ENCODE results near the gene CIB4. TPM values are rescaled to one million over a fixed set of nuclear protein-coding genes. Genes with fewer than 3 reads are reported as not detected.

The CIB4 gene
- total RNA-seq, 2 donors from 2014 or later, result not detected

DNA sequence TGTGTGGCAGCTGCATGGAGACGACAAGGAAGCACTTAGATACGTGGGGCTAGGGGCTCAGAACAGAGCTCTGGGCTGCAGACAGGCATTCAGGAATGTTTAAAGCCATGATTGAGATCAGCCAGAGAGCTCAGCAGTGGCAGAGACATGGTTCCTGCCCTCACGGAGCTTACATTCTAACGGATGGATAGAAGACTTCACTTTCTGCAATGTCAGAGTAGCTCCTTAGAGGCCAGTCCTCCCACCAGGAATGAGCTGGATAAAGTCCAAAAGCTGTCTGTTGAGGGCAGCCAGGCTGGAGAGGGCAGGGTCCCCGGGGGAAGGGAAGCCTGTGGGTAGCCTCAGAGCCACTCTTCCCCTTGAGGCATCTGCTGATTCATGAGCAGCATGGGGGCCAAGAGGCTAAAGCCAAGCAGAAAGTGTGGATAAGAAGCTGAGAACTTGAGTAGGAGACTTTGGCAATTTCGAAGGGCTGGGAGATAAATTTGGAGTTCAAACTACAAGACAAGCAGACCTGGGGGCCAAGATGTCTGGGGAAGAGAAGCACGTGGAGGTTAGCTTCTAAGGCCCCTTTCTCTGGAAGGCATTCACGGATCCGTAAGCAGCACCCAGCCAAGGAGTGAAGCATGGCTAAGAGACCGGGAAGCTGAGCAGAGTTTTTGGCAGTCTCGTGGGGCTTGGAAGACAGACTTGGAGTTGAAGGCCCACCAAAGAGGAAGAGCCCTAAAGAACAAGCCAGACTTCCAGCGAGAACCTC, 9.7 kb upstream of the CIB4 start:
- H3K4me3 ChIP-seq, result no peak overlapping the region
- H3K27me3 ChIP-seq, result no peaks in the 10 kb centered on the region
- no peaks in the 10 kb centered on the region for H3K9me3 ChIP-seq
- H3K4me1 ChIP-seq, result no peaks in the 10 kb centered on the region
- DNase-seq (no peak), ATAC-seq (no peak)
- no peaks in the 10 kb centered on the region for H3K36me3 ChIP-seq (replicated peaks in 1 of 2; ENCODE audit: insufficient read depth in 1 of 2, low read depth in 2 of 2)
- no peak overlapping the region for H3K27ac ChIP-seq
- intact Hi-C loops (cut with DNase I), result no loop called here
- 85 to 90% methylated on average over 12 of the region's 12 CpGs for whole genome bisulfite sequencing, 2 donors
- TF ChIP-seq POLR2A (IDR thresholded peaks at IDR 0.05), result no peak
- TF ChIP-seq, protein P1, sequence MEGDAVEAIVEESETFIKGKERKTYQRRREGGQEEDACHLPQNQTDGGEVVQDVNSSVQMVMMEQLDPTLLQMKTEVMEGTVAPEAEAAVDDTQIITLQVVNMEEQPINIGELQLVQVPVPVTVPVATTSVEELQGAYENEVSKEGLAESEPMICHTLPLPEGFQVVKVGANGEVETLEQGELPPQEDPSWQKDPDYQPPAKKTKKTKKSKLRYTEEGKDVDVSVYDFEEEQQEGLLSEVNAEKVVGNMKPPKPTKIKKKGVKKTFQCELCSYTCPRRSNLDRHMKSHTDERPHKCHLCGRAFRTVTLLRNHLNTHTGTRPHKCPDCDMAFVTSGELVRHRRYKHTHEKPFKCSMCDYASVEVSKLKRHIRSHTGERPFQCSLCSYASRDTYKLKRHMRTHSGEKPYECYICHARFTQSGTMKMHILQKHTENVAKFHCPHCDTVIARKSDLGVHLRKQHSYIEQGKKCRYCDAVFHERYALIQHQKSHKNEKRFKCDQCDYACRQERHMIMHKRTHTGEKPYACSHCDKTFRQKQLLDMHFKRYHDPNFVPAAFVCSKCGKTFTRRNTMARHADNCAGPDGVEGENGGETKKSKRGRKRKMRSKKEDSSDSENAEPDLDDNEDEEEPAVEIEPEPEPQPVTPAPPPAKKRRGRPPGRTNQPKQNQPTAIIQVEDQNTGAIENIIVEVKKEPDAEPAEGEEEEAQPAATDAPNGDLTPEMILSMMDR (IDR thresholded peaks at IDR 0.05), result no peak

DNA sequence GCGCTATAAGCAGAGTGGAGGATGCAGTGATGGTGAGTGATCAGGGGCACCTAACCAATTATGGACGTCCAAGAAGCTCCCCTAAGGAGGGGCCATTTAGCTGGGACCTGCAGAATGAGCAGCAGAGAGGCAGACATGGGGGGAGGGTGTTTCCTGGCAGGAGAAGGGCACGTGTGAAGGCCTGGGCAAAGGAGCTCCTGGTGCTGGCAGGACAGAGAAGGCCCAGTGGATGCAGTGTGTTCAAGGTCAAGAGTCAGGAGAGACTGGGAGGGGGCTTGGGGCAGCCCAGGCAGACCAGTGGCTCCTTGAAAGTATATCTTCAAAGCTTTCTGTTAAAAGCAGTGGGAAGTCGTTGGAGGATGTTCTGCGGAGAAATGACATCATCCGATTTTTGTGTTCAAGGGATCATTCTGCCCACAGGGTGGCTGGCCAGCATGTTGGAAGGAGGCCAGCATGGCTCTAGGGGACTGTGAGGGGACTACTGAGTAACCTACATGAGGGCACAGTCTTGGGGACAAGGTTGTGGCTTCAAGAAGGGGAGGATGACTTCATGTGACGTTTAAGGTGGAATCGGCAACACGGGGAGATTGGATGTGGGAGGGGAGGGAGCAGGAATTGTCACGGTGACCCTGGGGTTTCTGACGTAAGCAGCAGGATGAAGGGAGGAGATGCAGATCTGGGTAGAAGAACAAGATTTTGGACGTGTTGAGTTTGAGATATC, 9.0 kb upstream of the CIB4 start:
- TF ChIP-seq POLR2A (IDR thresholded peaks at IDR 0.05), result no peak
- TF ChIP-seq, protein P1 (IDR thresholded peaks at IDR 0.05), result no peak
- no peak overlapping the region for H3K4me3 ChIP-seq
- H3K9me3 ChIP-seq, result no peaks in the 10 kb centered on the region
- H3K36me3 ChIP-seq (replicated peaks in 1 of 2; ENCODE audit: insufficient read depth in 1 of 2, low read depth in 2 of 2), result no peaks in the 10 kb centered on the region
- no peak overlapping the region for H3K27ac ChIP-seq
- H3K27me3 ChIP-seq, result no peaks in the 10 kb centered on the region
- DNase-seq (no peak), ATAC-seq (no peak)
- 78% methylated on average over 12 of the region's 12 CpGs for WGBS, 2 donors
- no peaks in the 10 kb centered on the region for H3K4me1 ChIP-seq
- intact Hi-C loops (cut with DNase I), result no loop called here

DNA sequence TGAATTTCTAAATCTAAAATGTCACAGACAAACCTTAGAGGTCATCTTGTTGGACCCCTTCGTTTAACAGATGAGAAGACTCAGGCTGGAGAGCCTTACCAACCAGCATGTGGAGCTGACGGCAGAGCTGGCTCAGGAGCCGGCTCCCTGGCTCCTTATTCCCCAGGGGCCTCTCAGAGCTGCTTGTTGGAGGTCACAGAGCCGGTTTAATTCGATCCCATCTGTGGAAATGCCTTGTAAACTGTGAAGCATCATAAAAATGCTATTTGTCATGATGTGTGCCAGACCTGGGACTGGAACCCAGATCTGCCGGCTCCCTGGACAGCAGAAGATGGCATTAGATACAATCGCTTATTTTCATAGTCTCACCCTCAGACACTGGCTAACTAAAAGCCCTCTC, 8.2 kb upstream of the CIB4 start:
- Histone ChIP-seq H3K4me1 (no peaks in the 10 kb centered on the region), H3K4me3 (no peak overlapping the region), H3K36me3 (replicated peaks in 1 of 2; ENCODE audit: insufficient read depth in 1 of 2, low read depth in 2 of 2) (no peaks in the 10 kb centered on the region), H3K9me3 (no peaks in the 10 kb centered on the region), H3K27me3 (no peaks in the 10 kb centered on the region), H3K27ac (no peak overlapping the region)
- ATAC-seq (no peak), DNase-seq (no peak)
- 61 to 64% methylated on average over 7 of the region's 7 CpGs for WGBS, 2 donors
- TF ChIP-seq, protein P1 (IDR thresholded peaks at IDR 0.05), result no peak
- TF ChIP-seq POLR2A (IDR thresholded peaks at IDR 0.05), result no peak
- intact Hi-C loops (cut with DNase I), result no loop called here

DNA sequence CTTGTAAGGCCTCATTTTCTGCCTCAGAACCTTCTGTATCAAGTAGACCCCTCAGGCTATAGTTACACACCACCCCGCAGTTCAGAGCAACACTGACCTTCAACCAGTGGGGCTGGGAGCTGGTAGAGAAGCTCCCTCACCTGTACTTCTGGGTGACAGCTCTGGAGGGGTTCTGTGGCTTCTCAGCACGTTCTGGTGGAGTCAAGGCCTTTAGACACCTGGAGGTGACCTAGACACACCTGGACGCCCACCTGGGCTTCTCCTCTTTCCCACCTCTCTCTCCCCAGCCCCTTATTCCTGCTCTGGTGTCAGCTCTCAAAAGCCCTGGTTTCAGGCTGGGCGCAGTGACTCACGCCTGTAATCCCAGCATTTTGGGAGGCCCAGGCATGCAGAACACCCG, 7.3 kb upstream of the CIB4 start:
- ATAC-seq (no peak), DNase-seq (no peak)
- no peak overlapping the region for H3K4me3 ChIP-seq
- TF ChIP-seq, protein P1 (IDR thresholded peaks at IDR 0.05), result no peak
- TF ChIP-seq POLR2A (IDR thresholded peaks at IDR 0.05), result no peak
- H3K27me3 ChIP-seq, result no peaks in the 10 kb centered on the region
- H3K27ac ChIP-seq, result no peak overlapping the region
- 81 to 93% methylated on average over 6 of the region's 6 CpGs for WGBS, 2 donors
- intact Hi-C loops (cut with DNase I), result no loop called here
- no peaks in the 10 kb centered on the region for H3K9me3 ChIP-seq
- H3K36me3 ChIP-seq (replicated peaks in 1 of 2; ENCODE audit: insufficient read depth in 1 of 2, low read depth in 2 of 2), result no peaks in the 10 kb centered on the region
- H3K4me1 ChIP-seq, result no peaks in the 10 kb centered on the region
